HG03575 (cell line): Measurements from ENCODE around the gene KRTAP10-9.
"Not testable (repeated sequence)": the region's sequence is repeated elsewhere in the genome, so short reads cannot be mapped to it uniquely, and the experiment has no call there.

ENCODE experiments used
- ATAC-seq: cut with Tn5 transposase; IDR thresholded peaks from one replicate; pipeline ENCODE4 v1.9.1; 2021; ENCODE audit not compliant: unreplicated experiment, insufficient number of reproducible peaks, low FRiP score; ENCODE audit errors: extremely low read depth

The KRTAP10-9 gene

GRCh38 chr21:44653656-44654575 lies 27.0 kb downstream of the KRTAP10-9 start:
- ATAC-seq: no peak

- ATAC-seq: no peak
These were observed 27.8 kb downstream of the KRTAP10-9 start, which contains the start of gene KRTAP12-4 for GRCh38 chr21:44654576-44655175. Gene KRTAP12-4 (minus strand): TSS chr21:44654659. CDS start chr21:44654614, 45 bp downstream.

- ATAC-seq: no peak
These were observed 30.0 kb downstream of the KRTAP10-9 start for GRCh38 chr21:44656868-44657267.

GRCh38 chr21:44657635-44658540 lies 31.0 kb downstream of the KRTAP10-9 start, which contains the start of gene KRTAP12-3:
Gene KRTAP12-3 (plus strand): TSS chr21:44657932. CDS start chr21:44657980, 48 bp downstream.
- no peak for ATAC-seq

GRCh38 chr21:44658541-44658910 lies 31.6 kb downstream of the KRTAP10-9 start:
- no peak for ATAC-seq

GRCh38 chr21:44658913-44659595 lies 32.2 kb downstream of the KRTAP10-9 start:
- ATAC-seq: no peak

- not testable (repeated sequence) for ATAC-seq
These were observed 34.7 kb downstream of the KRTAP10-9 start for GRCh38 chr21:44661567-44661966.

- ATAC-seq: no peak
These were observed 37.8 kb downstream of the KRTAP10-9 start for GRCh38 chr21:44664691-44665090.

GRCh38 chr21:44666401-44667320 lies 39.8 kb downstream of the KRTAP10-9 start, which contains the start of gene KRTAP12-2:
Gene KRTAP12-2 (minus strand): TSS chr21:44666927. CDS start chr21:44666886, 41 bp downstream.
- ATAC-seq: no peak

GRCh38 chr21:44667612-44668011 lies 40.7 kb downstream of the KRTAP10-9 start:
- ATAC-seq: no peak

- no peak for ATAC-seq
These were observed 43.9 kb downstream of the KRTAP10-9 start for GRCh38 chr21:44670642-44671432.

- ATAC-seq: no peak
These were observed 45.0 kb downstream of the KRTAP10-9 start for GRCh38 chr21:44671911-44672310.

- ATAC-seq: no peak
These were observed 51.0 kb downstream of the KRTAP10-9 start for GRCh38 chr21:44677881-44678280.
